HEK293 (cell line): ENCODE data around the gene COX10.

ENCODE experiments used
- CTCF ChIA-PET: fragments of 350-600 bp; formaldehyde crosslinking; extraction: SDS; loops from one replicate; lab custom pipeline; 2021; ENCODE audit warnings: antibody characterized with exemption; lab: Yijun Ruan, JAX
- POLR2A ChIA-PET: fragments of 300-600 bp; formaldehyde crosslinking; extraction: SDS; loops from one replicate; lab custom pipeline; 2020; ENCODE audit warnings: antibody characterized with exemption, inconsistent platforms; lab: Yijun Ruan, JAX
- H3K27ac ChIP-seq: fragments of 200-500 bp; sonication (Bioruptor generic); 2 replicates; pipeline ENCODE4 v1.5.1; 2014; ENCODE audit warnings: low read depth, low read length, control low read depth, inconsistent platforms; ENCODE audit errors: extremely low read depth
- H3K36me3 ChIP-seq, 2 experiments: fragments of 200-500 bp in 1 of 2; sonication (Bioruptor generic) in 1 of 2; 1 replicate in 1 of 2; 2 replicates in 1 of 2; pipeline ENCODE4 v1.5.1; 2014 to 2017; ENCODE audit warnings: inconsistent platforms in 2 of 2, low read length in 2 of 2; ENCODE audit not compliant: control insufficient read depth in 2 of 2, insufficient read depth in 1 of 2
- H3K4me1 ChIP-seq: fragments of 200-500 bp; sonication (Bioruptor generic); 2 replicates; pipeline ENCODE4 v1.5.1; 2014; ENCODE audit warnings: mild to moderate bottlenecking, low read length, inconsistent platforms; ENCODE audit not compliant: control insufficient read depth, insufficient read depth
- H3K4me3 ChIP-seq: 2 replicates; pipeline ENCODE4 v1.5.1; 2011; ENCODE audit warnings: low read depth, mild to moderate bottlenecking, control low read depth, low read length, moderate library complexity
- H3K9me3 ChIP-seq: fragments of 200-500 bp; sonication (Bioruptor generic); 2 replicates; pipeline ENCODE4 v1.5.1; 2014; ENCODE audit warnings: low read depth, low read length, inconsistent platforms; ENCODE audit not compliant: control insufficient read depth, insufficient read depth
- AEBP2 ChIP-seq: fragments of 450-650 bp; formaldehyde crosslinking; IDR thresholded peaks from 2 replicates; pipeline ENCODE4 v1.5.1; 2016; ENCODE audit warnings: missing biosample characterization, missing genetic modification characterization, borderline replicate concordance
- BCL11B ChIP-seq: fragments of 450-650 bp; formaldehyde crosslinking; IDR thresholded peaks from 2 replicates; pipeline ENCODE4 v1.5.1; 2016; ENCODE audit warnings: low read depth, missing biosample characterization, missing genetic modification characterization
- GLIS2 ChIP-seq: fragments of 450-650 bp; formaldehyde crosslinking; IDR thresholded peaks from 2 replicates; pipeline ENCODE4 v1.5.1; 2016; ENCODE audit warnings: missing biosample characterization, missing genetic modification characterization
- KLF16 ChIP-seq: fragments of 450-650 bp; formaldehyde crosslinking; IDR thresholded peaks from 2 replicates; pipeline ENCODE4 v1.5.1; 2017; ENCODE audit warnings: missing biosample characterization, missing genetic modification characterization
- MEIS1 ChIP-seq: sonication (generic); formaldehyde crosslinking; IDR thresholded peaks from 2 replicates; pipeline ENCODE4 v1.8.1; 2022; ENCODE audit warnings: missing genetic modification reagents, mild to moderate bottlenecking, borderline replicate concordance
- MYNN ChIP-seq: fragments of 450-650 bp; formaldehyde crosslinking; IDR thresholded peaks from 2 replicates; pipeline ENCODE4 v1.5.1; 2016; ENCODE audit warnings: missing biosample characterization, missing genetic modification characterization, borderline replicate concordance
- WT1 ChIP-seq: fragments of 450-650 bp; formaldehyde crosslinking; IDR thresholded peaks from 2 replicates; pipeline ENCODE4 v1.5.1; 2016; ENCODE audit warnings: missing biosample characterization, missing genetic modification characterization
- ZBTB1 ChIP-seq: fragments of 450-650 bp; formaldehyde crosslinking; IDR thresholded peaks from 2 replicates; pipeline ENCODE4 v1.5.1; 2016; ENCODE audit warnings: missing biosample characterization, missing genetic modification characterization
- ZBTB7A ChIP-seq: fragments of 450-650 bp; formaldehyde crosslinking; IDR thresholded peaks from 2 replicates; pipeline ENCODE4 v1.5.1; 2016; ENCODE audit warnings: low read depth, missing biosample characterization, missing genetic modification characterization
- ZBTB8A ChIP-seq: fragments of 450-650 bp; formaldehyde crosslinking; IDR thresholded peaks from 2 replicates; pipeline ENCODE4 v1.5.1; 2016; ENCODE audit warnings: missing biosample characterization, missing genetic modification characterization
- ZEB2 ChIP-seq: fragments of 450-650 bp; formaldehyde crosslinking; IDR thresholded peaks from 2 replicates; pipeline ENCODE4 v1.5.1; 2016; ENCODE audit warnings: missing biosample characterization, missing genetic modification characterization
- ZIC2 ChIP-seq: fragments of 450-650 bp; formaldehyde crosslinking; IDR thresholded peaks from 2 replicates; pipeline ENCODE4 v1.5.1; 2016; ENCODE audit warnings: missing biosample characterization, missing genetic modification characterization
- ZNF121 ChIP-seq: fragments of 450-650 bp; formaldehyde crosslinking; IDR thresholded peaks from 2 replicates; pipeline ENCODE4 v1.5.1; 2016; ENCODE audit warnings: missing biosample characterization, missing genetic modification characterization
- ZNF350 ChIP-seq: fragments of 450-650 bp; formaldehyde crosslinking; IDR thresholded peaks from 2 replicates; pipeline ENCODE4 v1.5.0; 2017; ENCODE audit warnings: missing biosample characterization, mild to moderate bottlenecking, missing genetic modification characterization
- ZNF398 ChIP-seq: fragments of 450-650 bp; formaldehyde crosslinking; IDR thresholded peaks from 2 replicates; pipeline ENCODE4 v1.5.1; 2017; ENCODE audit warnings: missing biosample characterization, missing genetic modification characterization
- ZNF416 ChIP-seq: fragments of 450-650 bp; formaldehyde crosslinking; IDR thresholded peaks from 2 replicates; pipeline ENCODE4 v1.5.1; 2016; ENCODE audit warnings: missing biosample characterization, missing genetic modification characterization
- ZNF426 ChIP-seq: fragments of 450-650 bp; formaldehyde crosslinking; IDR thresholded peaks from 2 replicates; pipeline ENCODE4 v1.5.1; 2017; ENCODE audit warnings: missing biosample characterization, missing genetic modification characterization, mild to moderate bottlenecking, inconsistent platforms, moderate library complexity
- ZNF501 ChIP-seq: fragments of 450-650 bp; formaldehyde crosslinking; IDR thresholded peaks from 2 replicates; pipeline ENCODE4 v1.5.1; 2016; ENCODE audit warnings: missing biosample characterization, missing genetic modification characterization
- ZNF560 ChIP-seq: fragments of 450-650 bp; formaldehyde crosslinking; IDR thresholded peaks from 2 replicates; pipeline ENCODE4 v1.5.1; 2017; ENCODE audit warnings: missing biosample characterization, missing genetic modification characterization, borderline replicate concordance
- ZNF677 ChIP-seq: fragments of 450-650 bp; IDR thresholded peaks from 2 replicates; pipeline ENCODE4 v1.5.0; 2018; ENCODE audit warnings: missing biosample characterization, mild to moderate bottlenecking, missing genetic modification characterization, moderate library complexity
- ZNF785 ChIP-seq: fragments of 450-650 bp; formaldehyde crosslinking; IDR thresholded peaks from 2 replicates; pipeline ENCODE4 v1.5.1; 2016; ENCODE audit warnings: missing biosample characterization, missing genetic modification characterization
- ZSCAN4 ChIP-seq: fragments of 450-650 bp; formaldehyde crosslinking; IDR thresholded peaks from 2 replicates; pipeline ENCODE4 v1.5.1; 2017; ENCODE audit warnings: missing biosample characterization, missing genetic modification characterization
- ZXDB ChIP-seq: fragments of 450-650 bp; formaldehyde crosslinking; IDR thresholded peaks from 2 replicates; pipeline ENCODE4 v1.5.1; 2016; ENCODE audit warnings: missing biosample characterization, missing genetic modification characterization
- TF ChIP-seq, protein P1 (sequence below): fragments of 450-650 bp; formaldehyde crosslinking; IDR thresholded peaks from 2 replicates; pipeline ENCODE4 v1.5.1; 2017; ENCODE audit warnings: missing biosample characterization, missing genetic modification characterization
- TF ChIP-seq, protein P2 (sequence below): fragments of 450-650 bp; IDR thresholded peaks from 2 replicates; pipeline ENCODE4 v1.5.1; 2018; ENCODE audit warnings: missing biosample characterization, mild to moderate bottlenecking, missing genetic modification characterization

COX10 gene

GRCh38 chr17:14205380-14205779, 136.1 kb downstream of the COX10 start (continued):
- TF ChIP-seq ZNF677 (tag by site-specific recombination): no peak

DNA sequence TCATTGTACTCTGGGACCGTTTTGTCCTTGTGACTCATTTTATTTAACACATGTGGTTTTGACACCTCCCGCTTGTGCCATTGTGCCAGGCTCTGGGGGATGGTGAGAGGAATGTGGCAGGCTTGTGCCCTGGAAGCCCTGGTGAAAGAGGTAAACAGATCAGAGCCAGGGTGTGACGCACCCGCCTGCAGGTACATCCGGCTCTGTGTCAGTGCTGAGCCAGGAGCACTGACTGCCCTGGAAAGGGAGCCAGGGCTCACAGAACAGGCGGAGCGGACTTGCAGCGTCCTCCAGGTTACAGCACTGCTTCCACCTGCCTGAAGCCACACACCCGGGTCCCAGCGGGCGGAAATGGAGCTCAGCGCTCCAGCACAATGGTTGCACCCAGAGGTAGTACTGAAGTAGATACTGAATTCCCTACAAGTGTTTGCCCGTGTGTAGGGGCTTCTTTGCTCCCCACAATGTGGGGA, 136.7 kb downstream of the COX10 start:
- Histone ChIP-seq H3K4me1 (peaks cover 5% of the 10 kb centered on the region), H3K36me3 (peaks cover 0 to 11% of the 10 kb centered on the region in 2 experiments; a peak in 1 of 3 replicates), H3K4me3 (no peak overlapping the region), H3K9me3 (no peaks in the 10 kb centered on the region), H3K27ac (no peak overlapping the region)
- TF ChIP-seq ZNF501 (tag by site-specific recombination) (no peak), KLF16 (tag by site-specific recombination) (no peak), ZEB2 (no peak), ZNF121 (tag by site-specific recombination) (no peak), ZIC2 (tag by site-specific recombination) (no peak), BCL11B (tag by site-specific recombination) (no peak), MEIS1 (CRISPR knock-in tag) (no peak), ZXDB (tag by site-specific recombination) (no peak), WT1 (tag by site-specific recombination) (no peak)
- TF ChIP-seq, protein P1, sequence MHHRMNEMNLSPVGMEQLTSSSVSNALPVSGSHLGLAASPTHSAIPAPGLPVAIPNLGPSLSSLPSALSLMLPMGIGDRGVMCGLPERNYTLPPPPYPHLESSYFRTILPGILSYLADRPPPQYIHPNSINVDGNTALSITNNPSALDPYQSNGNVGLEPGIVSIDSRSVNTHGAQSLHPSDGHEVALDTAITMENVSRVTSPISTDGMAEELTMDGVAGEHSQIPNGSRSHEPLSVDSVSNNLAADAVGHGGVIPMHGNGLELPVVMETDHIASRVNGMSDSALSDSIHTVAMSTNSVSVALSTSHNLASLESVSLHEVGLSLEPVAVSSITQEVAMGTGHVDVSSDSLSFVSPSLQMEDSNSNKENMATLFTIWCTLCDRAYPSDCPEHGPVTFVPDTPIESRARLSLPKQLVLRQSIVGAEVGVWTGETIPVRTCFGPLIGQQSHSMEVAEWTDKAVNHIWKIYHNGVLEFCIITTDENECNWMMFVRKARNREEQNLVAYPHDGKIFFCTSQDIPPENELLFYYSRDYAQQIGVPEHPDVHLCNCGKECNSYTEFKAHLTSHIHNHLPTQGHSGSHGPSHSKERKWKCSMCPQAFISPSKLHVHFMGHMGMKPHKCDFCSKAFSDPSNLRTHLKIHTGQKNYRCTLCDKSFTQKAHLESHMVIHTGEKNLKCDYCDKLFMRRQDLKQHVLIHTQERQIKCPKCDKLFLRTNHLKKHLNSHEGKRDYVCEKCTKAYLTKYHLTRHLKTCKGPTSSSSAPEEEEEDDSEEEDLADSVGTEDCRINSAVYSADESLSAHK: no peak
- ChIA-PET POLR2A (no interaction called here), CTCF (no interaction called here)

- POLR2A ChIA-PET: no interaction called here
- H3K4me3 ChIP-seq: no peak overlapping the region
- CTCF ChIA-PET: interaction anchor here (0.6 to 0.7 kb wide), 2 partner anchors 9 to 45 kb away, joined by 4 read pairs; no protein-coding TSS in a partner anchor
- no peak overlapping the region for H3K27ac ChIP-seq
- no peaks in the 10 kb centered on the region for H3K9me3 ChIP-seq
- no peaks in the 10 kb centered on the region for H3K4me1 ChIP-seq
- peaks cover 0 to 11% of the 10 kb centered on the region in 2 experiments; a peak in 1 of 3 replicates for H3K36me3 ChIP-seq
- no peak for TF ChIP-seq MYNN (tag by site-specific recombination)
- TF ChIP-seq ZNF560 (tag by site-specific recombination): no peak
- no peak for TF ChIP-seq ZBTB1 (tag by site-specific recombination)
- TF ChIP-seq ZBTB7A (tag by site-specific recombination): no peak
- TF ChIP-seq, protein P2, sequence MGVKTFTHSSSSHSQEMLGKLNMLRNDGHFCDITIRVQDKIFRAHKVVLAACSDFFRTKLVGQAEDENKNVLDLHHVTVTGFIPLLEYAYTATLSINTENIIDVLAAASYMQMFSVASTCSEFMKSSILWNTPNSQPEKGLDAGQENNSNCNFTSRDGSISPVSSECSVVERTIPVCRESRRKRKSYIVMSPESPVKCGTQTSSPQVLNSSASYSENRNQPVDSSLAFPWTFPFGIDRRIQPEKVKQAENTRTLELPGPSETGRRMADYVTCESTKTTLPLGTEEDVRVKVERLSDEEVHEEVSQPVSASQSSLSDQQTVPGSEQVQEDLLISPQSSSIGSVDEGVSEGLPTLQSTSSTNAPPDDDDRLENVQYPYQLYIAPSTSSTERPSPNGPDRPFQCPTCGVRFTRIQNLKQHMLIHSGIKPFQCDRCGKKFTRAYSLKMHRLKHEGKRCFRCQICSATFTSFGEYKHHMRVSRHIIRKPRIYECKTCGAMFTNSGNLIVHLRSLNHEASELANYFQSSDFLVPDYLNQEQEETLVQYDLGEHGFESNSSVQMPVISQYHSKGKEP (tag by site-specific recombination): no peak
- no peak for TF ChIP-seq AEBP2 (tag by site-specific recombination)
- no peak for TF ChIP-seq ZNF121 (tag by site-specific recombination)
- no peak for TF ChIP-seq ZNF785 (tag by site-specific recombination)
- no peak for TF ChIP-seq ZSCAN4 (tag by site-specific recombination)
- no peak for TF ChIP-seq GLIS2 (tag by site-specific recombination)
- no peak for TF ChIP-seq ZNF350
- TF ChIP-seq ZNF426 (tag by site-specific recombination): no peak
- TF ChIP-seq ZNF416 (tag by site-specific recombination): no peak
- TF ChIP-seq ZNF398 (tag by site-specific recombination): no peak
- TF ChIP-seq ZBTB8A (tag by site-specific recombination): no peak
Measured at GRCh38 chr17:14206891-14207290, 137.6 kb downstream of the COX10 start.
